Liver (tissue), 9 donors: Measurements from ENCODE around the gene OSMR. TPM values are rescaled to one million over a fixed set of nuclear protein-coding genes. Genes with fewer than 3 reads are reported as not detected.

ENCODE experiments used
- DNase-seq: peaks from one replicate; pipeline ENCODE4 v3.0.0-alpha.2; 2017; ENCODE audit warnings: low spot score
- H3K27ac ChIP-seq, 2 donors: one replicate each; pipeline ENCODE4 v1.7.0; 2013; ENCODE audit warnings: inconsistent platforms in 2 of 2, low read length in 2 of 2, control low read depth in 1 of 2, low read depth in 1 of 2, mild to moderate bottlenecking in 1 of 2
- H3K27me3 ChIP-seq, 4 donors: one replicate each; pipeline versions ENCODE4 v1.6.1 to v1.7.0; 2013; ENCODE audit warnings: low read length in 3 of 4, inconsistent platforms in 1 of 4, mild to moderate bottlenecking in 1 of 4, moderate library complexity in 1 of 4; ENCODE audit not compliant: control insufficient read depth in 4 of 4, insufficient read depth in 4 of 4
- H3K36me3 ChIP-seq, 4 donors: one replicate each; pipeline versions ENCODE4 v1.6.1 to v1.7.0; 2013; ENCODE audit warnings: low read length in 3 of 4, mild to moderate bottlenecking in 3 of 4, low read depth in 1 of 4, moderate library complexity in 1 of 4; ENCODE audit not compliant: control insufficient read depth in 4 of 4, insufficient read depth in 3 of 4
- H3K4me1 ChIP-seq, 4 donors: one replicate each; pipeline versions ENCODE4 v1.6.1 to v1.7.0; 2013; ENCODE audit warnings: low read length in 3 of 4, mild to moderate bottlenecking in 3 of 4, moderate library complexity in 1 of 4; ENCODE audit not compliant: control insufficient read depth in 4 of 4, insufficient read depth in 4 of 4
- H3K4me3 ChIP-seq, 3 donors: one replicate each; pipeline versions ENCODE4 v1.6.1 to v1.7.0; 2013; ENCODE audit warnings: low read length in 3 of 3, control low read depth in 1 of 3, low read depth in 1 of 3, mild to moderate bottlenecking in 1 of 3
- H3K9ac ChIP-seq, 2 donors: one replicate each; pipeline ENCODE4 v1.7.0; 2013; ENCODE audit warnings: low read length in 2 of 2, mild to moderate bottlenecking in 2 of 2, moderate library complexity in 2 of 2, control low read depth in 1 of 2, low read depth in 1 of 2
- H3K9me3 ChIP-seq, 4 donors: one replicate each; pipeline versions ENCODE4 v1.6.1 to v1.7.0; 2013; ENCODE audit warnings: low read length in 3 of 4; ENCODE audit not compliant: control insufficient read depth in 4 of 4
- FOXA2 ChIP-seq: IDR thresholded peaks from 2 replicates; pipeline ENCODE4 v1.6.1; 2016; ENCODE audit warnings: antibody characterized with exemption
- HNF4A ChIP-seq, 2 donors: conservative IDR thresholded peaks; 2 replicates each; pipeline ENCODE4 v1.6.1; 2016; ENCODE audit warnings: antibody characterized with exemption in 2 of 2, mild to moderate bottlenecking in 2 of 2
- HNF4G ChIP-seq: IDR thresholded peaks from 2 replicates; pipeline ENCODE4 v1.6.1; 2016; ENCODE audit warnings: antibody characterized with exemption
- NR2F2 ChIP-seq: IDR thresholded peaks from 2 replicates; pipeline ENCODE4 v1.6.1; 2016; ENCODE audit warnings: antibody characterized with exemption
- REST ChIP-seq: IDR thresholded peaks from 2 replicates; pipeline ENCODE4 v1.6.1; 2016; ENCODE audit warnings: antibody characterized with exemption, mild to moderate bottlenecking
- RXRA ChIP-seq, 2 donors: IDR thresholded peaks; 2 replicates each; pipeline ENCODE4 v1.6.1; 2017 to 2018; ENCODE audit warnings: antibody characterized with exemption in 2 of 2, mild to moderate bottlenecking in 1 of 2
- SP1 ChIP-seq: IDR thresholded peaks from 2 replicates; pipeline ENCODE4 v1.6.1; 2018; ENCODE audit warnings: antibody characterized with exemption, mild to moderate bottlenecking
- TAF1 ChIP-seq: conservative IDR thresholded peaks from 2 replicates; pipeline ENCODE4 v1.6.1; 2016; ENCODE audit warnings: antibody characterized with exemption, mild to moderate bottlenecking
- YY1 ChIP-seq: IDR thresholded peaks from 2 replicates; pipeline ENCODE4 v1.6.1; 2016; ENCODE audit warnings: antibody characterized with exemption, mild to moderate bottlenecking
- WGBS: extraction: QIAGEN DNeasy Blood & Tissue Kit; methylation state at CpG from one replicate; pipeline ENCODE4 v1.1.7; 2013; 5-methylcytosine and 5-hydroxymethylcytosine counted together
- polyA plus RNA-seq, 2 donors: library from polyadenylated mRNA; stranded (reverse) in 1 of 2; unstranded in 1 of 2; fragments of 200-250 nt in 1 of 2; fragments of >200 nt in 1 of 2; fragmentation: Nextera tagmentation in 1 of 2; extraction: Ambion mirVana in 1 of 2; gene quantifications; one replicate each; pipeline versions ENCODE4 v1.2.1 to v1.2.3, GENCODE V29; 2013 to 2015
- total RNA-seq, 2 donors: library from RNA; depleted of rRNA; stranded (reverse); fragments of >200 nt; gene quantifications; one replicate each; pipeline ENCODE4 v1.2.3, GENCODE V29; 2014
- TF ChIP-seq, protein P1 (sequence below): fragments of 150-350 bp; IDR thresholded peaks from 2 replicates; pipeline ENCODE4 v1.5.1; 2017; ENCODE audit warnings: improper control_type of control experiment, low read depth, low read length; ENCODE audit not compliant: missing input control
- TF ChIP-seq, protein P2 (sequence below): IDR thresholded peaks from 2 replicates; pipeline ENCODE4 v1.6.1; 2016; ENCODE audit warnings: antibody characterized with exemption
- TF ChIP-seq, protein P3 (sequence below): IDR thresholded peaks from 2 replicates; pipeline ENCODE4 v1.6.1; 2016; ENCODE audit warnings: antibody characterized with exemption
- donor health status: healthy.
- donor health status: healthy.
- donor health status: healthy.
- donor health status: healthy.
- donor health status: healthy.

OSMR gene
- total and polyA plus RNA-seq, 4 donors = 4.3 to 34.5 (median 11.7) TPM

- Histone ChIP-seq H3K27ac (no peak overlapping the region), H3K4me3 (no peak overlapping the region), H3K36me3 (peaks cover 3 to 25% (median 13%) of the 10 kb centered on the region in 4 donors), H3K9ac (no peak overlapping the region), H3K4me1 (no peaks in the 10 kb centered on the region), H3K9me3 (no peaks in the 10 kb centered on the region), H3K27me3 (no peaks in the 10 kb centered on the region)
- WGBS = 81% methylated on average over 8 of the region's 8 CpGs
- no peak for TF ChIP-seq NR2F2
- TF ChIP-seq FOXA2 = no peak
- TF ChIP-seq HNF4A (conservative IDR thresholded peaks at IDR 0.05) = no peak
- TF ChIP-seq, protein P1, sequence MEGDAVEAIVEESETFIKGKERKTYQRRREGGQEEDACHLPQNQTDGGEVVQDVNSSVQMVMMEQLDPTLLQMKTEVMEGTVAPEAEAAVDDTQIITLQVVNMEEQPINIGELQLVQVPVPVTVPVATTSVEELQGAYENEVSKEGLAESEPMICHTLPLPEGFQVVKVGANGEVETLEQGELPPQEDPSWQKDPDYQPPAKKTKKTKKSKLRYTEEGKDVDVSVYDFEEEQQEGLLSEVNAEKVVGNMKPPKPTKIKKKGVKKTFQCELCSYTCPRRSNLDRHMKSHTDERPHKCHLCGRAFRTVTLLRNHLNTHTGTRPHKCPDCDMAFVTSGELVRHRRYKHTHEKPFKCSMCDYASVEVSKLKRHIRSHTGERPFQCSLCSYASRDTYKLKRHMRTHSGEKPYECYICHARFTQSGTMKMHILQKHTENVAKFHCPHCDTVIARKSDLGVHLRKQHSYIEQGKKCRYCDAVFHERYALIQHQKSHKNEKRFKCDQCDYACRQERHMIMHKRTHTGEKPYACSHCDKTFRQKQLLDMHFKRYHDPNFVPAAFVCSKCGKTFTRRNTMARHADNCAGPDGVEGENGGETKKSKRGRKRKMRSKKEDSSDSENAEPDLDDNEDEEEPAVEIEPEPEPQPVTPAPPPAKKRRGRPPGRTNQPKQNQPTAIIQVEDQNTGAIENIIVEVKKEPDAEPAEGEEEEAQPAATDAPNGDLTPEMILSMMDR = no peak
- no peak for TF ChIP-seq RXRA (IDR thresholded peaks at IDR 0.05)
- DNase-seq = no peak
These were observed 42.2 kb downstream of the OSMR start for GRCh38 chr5:38888041-38888440.

DNA sequence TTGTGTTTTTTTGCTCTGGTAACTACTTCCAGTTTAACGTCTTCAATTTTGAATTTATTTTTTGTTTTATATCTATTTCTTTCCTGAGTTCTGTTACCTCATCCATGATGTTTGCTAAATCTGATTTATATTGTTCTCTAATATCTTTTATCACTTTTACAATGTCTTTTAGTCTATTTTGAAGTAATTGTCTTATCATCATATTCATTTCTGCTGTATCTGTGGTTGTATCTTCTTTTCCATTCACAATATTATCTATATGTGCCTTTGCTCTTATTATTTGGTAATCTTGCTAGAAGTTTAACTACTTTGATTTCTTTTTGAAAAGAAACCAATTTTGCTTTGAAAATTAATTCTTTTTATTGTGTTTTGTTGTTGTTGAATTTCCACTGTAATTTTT, 43.6 kb downstream of the OSMR start:
- TF ChIP-seq YY1 (no peak), SP1 (no peak), NR2F2 (no peak), REST (no peak), HNF4G (no peak), TAF1 (no peak), FOXA2 (no peak), RXRA (IDR thresholded peaks at IDR 0.05) (no peak)
- TF ChIP-seq, protein P2, sequence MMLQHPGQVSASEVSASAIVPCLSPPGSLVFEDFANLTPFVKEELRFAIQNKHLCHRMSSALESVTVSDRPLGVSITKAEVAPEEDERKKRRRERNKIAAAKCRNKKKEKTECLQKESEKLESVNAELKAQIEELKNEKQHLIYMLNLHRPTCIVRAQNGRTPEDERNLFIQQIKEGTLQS = no peak
- TF ChIP-seq, protein P3, sequence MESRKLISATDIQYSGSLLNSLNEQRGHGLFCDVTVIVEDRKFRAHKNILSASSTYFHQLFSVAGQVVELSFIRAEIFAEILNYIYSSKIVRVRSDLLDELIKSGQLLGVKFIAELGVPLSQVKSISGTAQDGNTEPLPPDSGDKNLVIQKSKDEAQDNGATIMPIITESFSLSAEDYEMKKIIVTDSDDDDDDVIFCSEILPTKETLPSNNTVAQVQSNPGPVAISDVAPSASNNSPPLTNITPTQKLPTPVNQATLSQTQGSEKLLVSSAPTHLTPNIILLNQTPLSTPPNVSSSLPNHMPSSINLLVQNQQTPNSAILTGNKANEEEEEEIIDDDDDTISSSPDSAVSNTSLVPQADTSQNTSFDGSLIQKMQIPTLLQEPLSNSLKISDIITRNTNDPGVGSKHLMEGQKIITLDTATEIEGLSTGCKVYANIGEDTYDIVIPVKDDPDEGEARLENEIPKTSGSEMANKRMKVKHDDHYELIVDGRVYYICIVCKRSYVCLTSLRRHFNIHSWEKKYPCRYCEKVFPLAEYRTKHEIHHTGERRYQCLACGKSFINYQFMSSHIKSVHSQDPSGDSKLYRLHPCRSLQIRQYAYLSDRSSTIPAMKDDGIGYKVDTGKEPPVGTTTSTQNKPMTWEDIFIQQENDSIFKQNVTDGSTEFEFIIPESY = no peak
- Histone ChIP-seq H3K27me3 (no peaks in the 10 kb centered on the region), H3K4me1 (no peaks in the 10 kb centered on the region), H3K36me3 (peaks cover 2 to 15% (median 9%) of the 10 kb centered on the region in 4 donors), H3K9me3 (no peaks in the 10 kb centered on the region), H3K27ac (no peak overlapping the region), H3K4me3 (no peak overlapping the region), H3K9ac (no peak overlapping the region)
- WGBS = 93% methylated on average over 1 of the region's 1 CpG
- no peak for DNase-seq
